GM18526 (cell line): ENCODE results near the gene ERC2.

Experiments
- POLR2A ChIP-seq: IDR thresholded peaks from 3 replicates; pipeline ENCODE4 v1.6.1; 2011; ENCODE audit not compliant: insufficient read length; ENCODE audit errors: extremely low read depth

ERC2 gene

GRCh38 chr3:55912880-55913279, 555.4 kb downstream of the ERC2 start:
- no peak for TF ChIP-seq POLR2A

- TF ChIP-seq POLR2A: no peak
Measured at GRCh38 chr3:55911266-55911665, 557.0 kb downstream of the ERC2 start.

GRCh38 chr3:55910543-55910942, 557.7 kb downstream of the ERC2 start:
- TF ChIP-seq POLR2A: no peak

GRCh38 chr3:55909373-55909772, 558.9 kb downstream of the ERC2 start:
- no peak for TF ChIP-seq POLR2A

- no peak for TF ChIP-seq POLR2A
Measured at GRCh38 chr3:55907616-55908015, 560.7 kb downstream of the ERC2 start.

- no peak for TF ChIP-seq POLR2A
Measured at GRCh38 chr3:55906896-55907295, 561.4 kb downstream of the ERC2 start.

- TF ChIP-seq POLR2A: no peak
Measured at GRCh38 chr3:55904716-55905115, 563.6 kb downstream of the ERC2 start.

- TF ChIP-seq POLR2A: no peak
Measured at GRCh38 chr3:55903680-55904079, 564.6 kb downstream of the ERC2 start.

- no peak for TF ChIP-seq POLR2A
Measured at GRCh38 chr3:55902221-55902900, 565.9 kb downstream of the ERC2 start.

GRCh38 chr3:55899887-55900286, 568.4 kb downstream of the ERC2 start:
- TF ChIP-seq POLR2A: no peak

GRCh38 chr3:55897573-55898224, 570.6 kb downstream of the ERC2 start:
- no peak for TF ChIP-seq POLR2A

GRCh38 chr3:55895897-55896566, 572.2 kb downstream of the ERC2 start:
- TF ChIP-seq POLR2A: no peak

GRCh38 chr3:55894605-55895004, 573.7 kb downstream of the ERC2 start:
- no peak for TF ChIP-seq POLR2A

GRCh38 chr3:55893045-55893664, 575.1 kb downstream of the ERC2 start:
- no peak for TF ChIP-seq POLR2A

GRCh38 chr3:55891106-55891505, 577.2 kb downstream of the ERC2 start:
- TF ChIP-seq POLR2A: no peak
